GM12878 (cell line): ENCODE results near the gene ANP32B. TPM values are rescaled to one million over a fixed set of nuclear protein-coding genes. Genes with fewer than 3 reads are reported as not detected.

Experiments
- ATAC-seq: fragments of 200-7000 bp; cut with Tn5 transposase; 3 replicates; pipeline ENCODE4 v1.9.1; 2020; ENCODE audit warnings: mild to moderate bottlenecking, moderate library complexity
- BruUV-seq: library from RNA; stranded (reverse); fragments of 400-500 nt; replicated peaks from 2 replicates; lab custom pipeline; 2021; lab: Mats Ljungman, UMichigan
- CTCF ChIA-PET: fragments of 300-600 bp; sonication (Branson Sonifier 250); formaldehyde crosslinking; extraction: SDS; loops from one replicate; lab custom pipeline; 2021; ENCODE audit warnings: inconsistent platforms; lab: Yijun Ruan, JAX
- POLR2A ChIA-PET: fragments of 350-600 bp; formaldehyde crosslinking; extraction: SDS; loops from one replicate; lab custom pipeline; 2021; ENCODE audit warnings: inconsistent platforms; lab: Charles Lee
- RAD21 ChIA-PET: fragments of 300-600 bp; sonication (Branson Sonifier 250); formaldehyde crosslinking; loops from one replicate; lab custom pipeline; 2023; ENCODE audit warnings: antibody characterized with exemption; ENCODE audit not compliant: unreplicated experiment; lab: Charles Lee
- SMC1A ChIA-PET: fragments of 300-600 bp; sonication (Branson Sonifier 250); formaldehyde crosslinking; loops from one replicate; lab custom pipeline; 2023; ENCODE audit not compliant: unreplicated experiment, uncharacterized antibody; lab: Charles Lee
- DNase-seq: peaks from one replicate; pipeline ENCODE4 v3.0.0-alpha.2; 2011; ENCODE audit warnings: low read depth, low spot score
- FAIRE-seq: peaks from 3 replicates; lab custom pipeline; 2011; peaks lifted over from hg19 to GRCh38; lab: Jason Lieb, UNC
- H2AFZ ChIP-seq: 2 replicates; pipeline ENCODE4 v1.6.0; 2011; ENCODE audit warnings: low read depth, low read length, control low read depth; ENCODE audit not compliant: control insufficient read depth
- H3K27ac ChIP-seq: 2 replicates; pipeline ENCODE4 v1.5.1; 2011; ENCODE audit warnings: control low read depth; ENCODE audit not compliant: control insufficient read depth, insufficient read depth
- H3K27me3 ChIP-seq, 2 experiments: replicated peaks in 1 of 2; 2 replicates each; pipeline versions ENCODE4 v1.6.0 to v1.6.1; 2011; ENCODE audit warnings: low read length in 1 of 2; ENCODE audit not compliant: control insufficient read depth in 2 of 2, insufficient read depth in 2 of 2
- H3K36me3 ChIP-seq, 2 experiments: 2 replicates each; pipeline ENCODE4 v1.5.1; 2011; ENCODE audit warnings: low read length in 1 of 2; ENCODE audit not compliant: control insufficient read depth in 2 of 2, insufficient read depth in 2 of 2
- H3K4me1 ChIP-seq: 2 replicates; pipeline ENCODE4 v1.6.1; 2011; ENCODE audit warnings: mild to moderate bottlenecking, low read length, moderate library complexity, mixed read lengths; ENCODE audit not compliant: control insufficient read depth, insufficient read depth
- H3K4me2 ChIP-seq: 2 replicates; pipeline ENCODE4 v1.6.0; 2011; ENCODE audit warnings: control low read depth; ENCODE audit not compliant: control insufficient read depth, insufficient read depth
- H3K4me3 ChIP-seq: fragments of 200-600 bp; sonication (generic); 2 replicates; pipeline ENCODE4 v1.5.1; 2016
- H3K79me2 ChIP-seq: 2 replicates; pipeline ENCODE4 v1.6.0; 2011; ENCODE audit warnings: low read length; ENCODE audit not compliant: control insufficient read depth, insufficient read depth
- H3K9ac ChIP-seq: 2 replicates; pipeline ENCODE4 v1.8.0; 2011; ENCODE audit warnings: low read length, control low read depth, mixed read lengths; ENCODE audit not compliant: control insufficient read depth, insufficient read depth
- H3K9me3 ChIP-seq: replicated peaks from 3 replicates; pipeline ENCODE4 v1.5.1; 2011; ENCODE audit warnings: mild to moderate bottlenecking, low read length; ENCODE audit not compliant: control insufficient read depth, insufficient read depth
- H4K20me1 ChIP-seq: 2 replicates; pipeline ENCODE4 v1.6.0; 2011; ENCODE audit not compliant: control insufficient read depth, insufficient read depth
- MXI1 ChIP-seq: fragments of 150-350 bp; IDR thresholded peaks from 2 replicates; pipeline ENCODE4 v1.6.1; 2011; ENCODE audit warnings: low read depth, mild to moderate bottlenecking, inconsistent platforms, low read length, improper control_type of control experiment
- POU2F2 ChIP-seq: IDR thresholded peaks from 3 replicates; pipeline ENCODE4 v1.6.1; 2011; ENCODE audit warnings: low read depth, mild to moderate bottlenecking, low read length, borderline replicate concordance
- RAD21 ChIP-seq: IDR thresholded peaks from 2 replicates; pipeline ENCODE4 v1.6.1; 2011; ENCODE audit warnings: mild to moderate bottlenecking, low read depth, low read length, moderate library complexity; ENCODE audit not compliant: insufficient read depth
- SMC3 ChIP-seq: IDR thresholded peaks from 2 replicates; pipeline ENCODE4 v1.6.1; 2011; ENCODE audit warnings: low read length, improper control_type of control experiment, borderline replicate concordance
- YY1 ChIP-seq: IDR thresholded peaks from 2 replicates; pipeline ENCODE4 v1.6.1; 2011; ENCODE audit warnings: low read depth, mild to moderate bottlenecking, low read length
- in situ Hi-C: fragments of 300-500 bp; cut with MboI; formaldehyde crosslinking; loops from 9 replicates; pipeline ENCODE4 v1.14.3; 2018; ENCODE audit warnings: mixed read lengths
- intact Hi-C: fragments of 100-400 bp; cut with micrococcal nuclease; formaldehyde crosslinking; loops from one replicate; pipeline ENCODE4 v1.14.2; 2022; ENCODE audit not compliant: unreplicated experiment
- polyA plus RNA-seq, 11 experiments: library from polyadenylated mRNA; depleted of rRNA in 4 of 11; unstranded in 6 of 11; stranded (reverse) in 5 of 11; fragments of >200 nt; fragmentation: Nextera tagmentation in 4 of 11; fragmentation: Illumina TruSeq in 1 of 11; extraction: Ambion mirVana in 4 of 11; extraction: Trizol in 1 of 11; gene quantifications; 1 replicate in 1 of 11; 2 replicates in 10 of 11; pipeline versions ENCODE4 v1.2.1 to v1.2.3, GENCODE V29; 2011 to 2016; ENCODE audit warnings: inconsistent platforms in 2 of 11, missing spikeins in 2 of 11, low read depth in 1 of 11
- total RNA-seq, 4 experiments: library from RNA; depleted of rRNA in 3 of 4; stranded (reverse); fragments of >200 nt in 3 of 4; fragmentation: Illumina TruSeq in 1 of 4; extraction: Trizol in 1 of 4; gene quantifications; 2 replicates each; pipeline versions ENCODE4 v1.2.1 to v1.2.3, GENCODE V29; 2013 to 2021
- TF ChIP-seq, protein P1 (sequence below), 3 experiments: IDR thresholded peaks in 2 of 3; conservative IDR thresholded peaks in 1 of 3; 2 replicates each; pipeline ENCODE4 v1.5.1; 2011; ENCODE audit warnings: low read depth in 3 of 3, low read length in 3 of 3, mild to moderate bottlenecking in 3 of 3, control low read depth in 2 of 3, moderate library complexity in 2 of 3, inconsistent platforms in 1 of 3, mixed read lengths in 1 of 3; ENCODE audit not compliant: control insufficient read depth in 2 of 3, insufficient read depth in 1 of 3; ENCODE audit errors: extremely low read depth in 1 of 3

ANP32B gene
- total and polyA plus RNA-seq, 10 of the 15 experiments (the other 5 are each of a cell fraction or from before 2014, with no cell fraction given) = 24.5 to 419 (median 171) TPM

DNA sequence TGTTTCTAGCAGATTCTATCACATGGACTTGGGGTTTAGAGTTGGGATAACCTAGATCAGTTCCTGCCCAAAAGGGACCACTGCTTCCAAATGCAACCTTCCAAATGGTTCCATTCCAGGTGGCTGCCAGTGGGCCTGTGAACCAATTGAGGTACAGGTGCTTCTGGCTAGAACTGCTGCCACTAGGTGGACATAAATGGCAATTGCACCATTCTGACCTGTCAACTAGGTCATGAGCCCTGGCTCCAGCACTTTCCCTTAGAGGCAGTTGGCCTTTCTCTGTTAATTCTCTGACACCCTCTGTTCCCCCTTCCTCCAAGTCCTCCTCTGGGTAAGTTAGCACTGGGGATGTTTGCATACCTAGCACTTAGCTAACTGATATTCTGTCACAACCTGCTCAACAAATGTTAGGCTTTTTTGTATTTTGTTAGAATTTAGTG is 28.6 kb upstream of the ANP32B start:
- H3K27ac ChIP-seq = no peak overlapping the region
- no peaks in the 10 kb centered on the region for H3K36me3 ChIP-seq
- FAIRE-seq = peak; percentile 93
- H3K27me3 ChIP-seq = no peaks in the 10 kb centered on the region
- TF ChIP-seq, protein P1, sequence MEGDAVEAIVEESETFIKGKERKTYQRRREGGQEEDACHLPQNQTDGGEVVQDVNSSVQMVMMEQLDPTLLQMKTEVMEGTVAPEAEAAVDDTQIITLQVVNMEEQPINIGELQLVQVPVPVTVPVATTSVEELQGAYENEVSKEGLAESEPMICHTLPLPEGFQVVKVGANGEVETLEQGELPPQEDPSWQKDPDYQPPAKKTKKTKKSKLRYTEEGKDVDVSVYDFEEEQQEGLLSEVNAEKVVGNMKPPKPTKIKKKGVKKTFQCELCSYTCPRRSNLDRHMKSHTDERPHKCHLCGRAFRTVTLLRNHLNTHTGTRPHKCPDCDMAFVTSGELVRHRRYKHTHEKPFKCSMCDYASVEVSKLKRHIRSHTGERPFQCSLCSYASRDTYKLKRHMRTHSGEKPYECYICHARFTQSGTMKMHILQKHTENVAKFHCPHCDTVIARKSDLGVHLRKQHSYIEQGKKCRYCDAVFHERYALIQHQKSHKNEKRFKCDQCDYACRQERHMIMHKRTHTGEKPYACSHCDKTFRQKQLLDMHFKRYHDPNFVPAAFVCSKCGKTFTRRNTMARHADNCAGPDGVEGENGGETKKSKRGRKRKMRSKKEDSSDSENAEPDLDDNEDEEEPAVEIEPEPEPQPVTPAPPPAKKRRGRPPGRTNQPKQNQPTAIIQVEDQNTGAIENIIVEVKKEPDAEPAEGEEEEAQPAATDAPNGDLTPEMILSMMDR (IDR thresholded peaks at IDR 0.05 in 2 of 3, conservative IDR thresholded peaks at IDR 0.05 in 1 of 3; ENCODE audit: control insufficient read depth in 2 of 3, extremely low read depth in 1 of 3, insufficient read depth in 1 of 3, low read depth in 3 of 3, low read length in 3 of 3) = peak; percentile 75 to 89 (median 76)
- peak; percentile 83 for TF ChIP-seq SMC3
- no peak for TF ChIP-seq MXI1
- no peak for TF ChIP-seq POU2F2
- peak; percentile 64 for TF ChIP-seq RAD21
- TF ChIP-seq YY1 = peak; percentile 34; the same call in 1 of the 2 replicates
- TF ChIP-seq, all 136 proteins: peak for 4
- intact Hi-C loops (loop anchor here (1.0 to 2.0 kb wide), 2 partner anchors 31 to 244 kb away; no protein-coding TSS in a partner anchor), in situ Hi-C loops (no loop called here)
- BruUV-seq = no TSS peak
- Histone ChIP-seq H3K9ac (no peak overlapping the region), H3K4me1 (no peaks in the 10 kb centered on the region), H3K79me2 (no peaks in the 10 kb centered on the region), H3K9me3 (no peaks in the 10 kb centered on the region; the same call in 2 of the 3 replicates), H3K4me2 (no peak overlapping the region), H2AFZ (no peak overlapping the region; the same call in 1 of the 2 replicates), H3K4me3 (no peak overlapping the region), H4K20me1 (no peaks in the 10 kb centered on the region)
- ChIA-PET SMC1A (interaction anchor here (1.2 to 2.4 kb wide), 4 partner anchors 8 to 31 kb away, joined by 3 to 10 read pairs (median 3); partner anchors contain the start of gene TRMO), CTCF (interaction anchor here (1.2 to 3.9 kb wide), 6 partner anchors 12 to 109 kb away, joined by 3 to 37 read pairs (median 3); partner anchors contain the start of gene TRMO), RAD21 (interaction anchor here (0.7 kb wide), 1 partner anchor 30 kb away, joined by 4 read pairs; no protein-coding TSS in a partner anchor), POLR2A (no interaction called here)
- ATAC-seq (peak; percentile 97), DNase-seq (no peak)
